Right cardiac atrium (tissue), 5 donors: Measurements from ENCODE around the gene AURKA. TPM values are rescaled to one million over a fixed set of nuclear protein-coding genes. Genes with fewer than 3 reads are reported as not detected.
A peak's percentile ranks its signal among the peaks of the same experiment; 100 is the strongest.

Experiments used
- ATAC-seq, 2 donors: fragments of 200-7000 bp; cut with Tn5 transposase; one replicate each; pipeline versions ENCODE4 v1.8.0 to v1.9.1; 2020; ENCODE audit warnings: moderate library complexity in 2 of 2, mild to moderate bottlenecking in 1 of 2
- DNase-seq, 3 donors: peaks; one replicate each; pipeline ENCODE4 v3.0.0-alpha.2; 2020
- H3K27ac ChIP-seq: one replicate; pipeline ENCODE4 v1.5.1; 2013; ENCODE audit warnings: mild to moderate bottlenecking, low read length, control low read depth, moderate library complexity
- H3K27me3 ChIP-seq: one replicate; pipeline ENCODE4 v1.6.1; 2013; ENCODE audit not compliant: control insufficient read depth, insufficient read depth
- H3K4me1 ChIP-seq: one replicate; pipeline ENCODE4 v1.6.1; 2013; ENCODE audit warnings: low read length; ENCODE audit not compliant: control insufficient read depth, insufficient read depth
- H3K4me3 ChIP-seq: one replicate; pipeline ENCODE4 v1.5.1; 2013; ENCODE audit warnings: low read length, control low read depth
- H3K9me3 ChIP-seq: one replicate; pipeline ENCODE4 v1.6.1; 2013; ENCODE audit warnings: low read length; ENCODE audit not compliant: control insufficient read depth
- WGBS: extraction: QIAGEN DNeasy Blood & Tissue Kit; methylation state at CpG from one replicate; pipeline ENCODE4 v1.1.7; 2013; 5-methylcytosine and 5-hydroxymethylcytosine counted together
- intact Hi-C, 4 donors: fragments of 100-400 bp; cut with DNase I; formaldehyde crosslinking; loops; one replicate each; pipeline versions ENCODE4 v1.11.0 to v1.14.0; 2022 to 2023
- polyA plus RNA-seq: library from polyadenylated mRNA; stranded (reverse); fragments of 200-250 nt; gene quantifications from one replicate; pipeline ENCODE4 v1.2.3, GENCODE V29; 2013
- total RNA-seq, 4 donors: library from RNA; stranded (reverse); fragmentation: NEBNext Ultra II Directional; extraction: Animal tissue kit (Norgen Biotek cat#: 25700); gene quantifications; one replicate each; pipeline ENCODE4 v1.2.1, GENCODE V29; 2021
- donor health status: healthy with polysubstance abuse.
- donor health status: DM: no; HTN: yes; CAD: no.
- donor health status: DM: no; HTN: no; CAD: no.
- donor health status: DM: no; HTN: yes; CAD: no; lungs with severe emphysema.
- donor health status: DM: yes; HTN: yes; CAD: no.

The AURKA gene
- total and polyA plus RNA-seq, 5 donors, result 4.8 to 10.8 (median 8.2) TPM

- Histone ChIP-seq H3K27me3 (no peaks in the 10 kb centered on the region), H3K4me1 (peaks cover 3% of the 10 kb centered on the region), H3K27ac (peak overlapping the region; percentile 86), H3K9me3 (no peaks in the 10 kb centered on the region), H3K4me3 (peak overlapping the region; percentile 97)
- intact Hi-C loops, result no loop called here
- peak; percentile 65 to 66 for ATAC-seq
- peak; percentile 65 to 86 (median 82) for DNase-seq
- 5% methylated on average over 51 of the region's 51 CpGs for whole genome bisulfite sequencing
Measured at GRCh38 chr20:56359212-56360132, 32.5 kb downstream of the AURKA start.

- ATAC-seq (peak; percentile 98 to 99), DNase-seq (peak; percentile 93 to 97 (median 96))
- Histone ChIP-seq H3K4me1 (peaks cover 3% of the 10 kb centered on the region), H3K4me3 (peak within 1 kb of the TSS; percentile 97), H3K27me3 (no peaks in the 10 kb centered on the region), H3K27ac (peak within 1 kb of the TSS; percentile 86), H3K9me3 (no peaks in the 10 kb centered on the region)
- 1% methylated on average over 63 of the region's 63 CpGs for WGBS
- intact Hi-C loops, result no loop called here
Measured at GRCh38 chr20:56358600-56359211, 33.3 kb downstream of the AURKA start, which contains the start of gene FAM210B. Gene FAM210B, plus strand, starts transcription at chr20:56358974. Its CDS starts 32 bp downstream, at chr20:56359006.

- Histone ChIP-seq H3K4me1 (peaks cover 3% of the 10 kb centered on the region), H3K27me3 (no peaks in the 10 kb centered on the region), H3K27ac (no peak overlapping the region), H3K9me3 (no peaks in the 10 kb centered on the region), H3K4me3 (peak overlapping the region; percentile 97)
- DNase-seq (no peak), ATAC-seq (no peak)
- 61% methylated on average over 6 of the region's 6 CpGs for WGBS
- intact Hi-C loops, result no loop called here
Measured at GRCh38 chr20:56358070-56358469, 33.9 kb downstream of the AURKA start.

GRCh38 chr20:56353356-56353755, 38.7 kb downstream of the AURKA start:
- no peak overlapping the region for H3K4me3 ChIP-seq
- no peaks in the 10 kb centered on the region for H3K27me3 ChIP-seq
- DNase-seq (no peak), ATAC-seq (no peak)
- intact Hi-C loops, result no loop called here
- no peaks in the 10 kb centered on the region for H3K4me1 ChIP-seq
- 78% methylated on average over 4 of the region's 4 CpGs for WGBS
- no peak overlapping the region for H3K27ac ChIP-seq
- H3K9me3 ChIP-seq, result no peaks in the 10 kb centered on the region

GRCh38 chr20:56352345-56353055, 39.5 kb downstream of the AURKA start:
- Histone ChIP-seq H3K4me1 (no peaks in the 10 kb centered on the region), H3K4me3 (no peak overlapping the region), H3K9me3 (no peaks in the 10 kb centered on the region), H3K27me3 (no peaks in the 10 kb centered on the region), H3K27ac (no peak overlapping the region)
- WGBS, result 70% methylated on average over 5 of the region's 5 CpGs
- intact Hi-C loops, result no loop called here
- ATAC-seq (no peak), DNase-seq (no peak)

GRCh38 chr20:56350842-56351241, 41.2 kb downstream of the AURKA start:
- intact Hi-C loops, result no loop called here

GRCh38 chr20:56348746-56349145, 43.3 kb downstream of the AURKA start:
- Histone ChIP-seq H3K27ac (no peak overlapping the region), H3K4me3 (no peak overlapping the region), H3K4me1 (no peaks in the 10 kb centered on the region), H3K9me3 (no peaks in the 10 kb centered on the region), H3K27me3 (no peaks in the 10 kb centered on the region)
- 8% methylated on average over 3 of the region's 3 CpGs for WGBS
- intact Hi-C loops, result no loop called here
- DNase-seq, result no peak
- no peak for ATAC-seq

More at GRCh38 chr20:56350842-56351241, 41.2 kb downstream of the AURKA start:
- no peaks in the 10 kb centered on the region for H3K9me3 ChIP-seq
- no peak for DNase-seq
- H3K27ac ChIP-seq, result no peak overlapping the region
- no peak for ATAC-seq
- H3K4me1 ChIP-seq, result no peaks in the 10 kb centered on the region
- 74% methylated on average over 2 of the region's 2 CpGs for WGBS
- H3K27me3 ChIP-seq, result no peaks in the 10 kb centered on the region
- no peak overlapping the region for H3K4me3 ChIP-seq

GRCh38 chr20:56348305-56348693, 43.7 kb downstream of the AURKA start:
- 8% methylated on average over 5 of the region's 5 CpGs for WGBS
- H3K9me3 ChIP-seq, result no peaks in the 10 kb centered on the region
- no peak overlapping the region for H3K27ac ChIP-seq
- ATAC-seq (peak in 1 of 2 donors; percentile 47), DNase-seq (no peak)
- intact Hi-C loops, result no loop called here
- no peaks in the 10 kb centered on the region for H3K4me1 ChIP-seq
- no peak overlapping the region for H3K4me3 ChIP-seq
- H3K27me3 ChIP-seq, result no peaks in the 10 kb centered on the region

- no peak for ATAC-seq
- intact Hi-C loops, result no loop called here
- no peak for DNase-seq
- no peak overlapping the region for H3K4me3 ChIP-seq
- H3K4me1 ChIP-seq, result no peaks in the 10 kb centered on the region
- no peaks in the 10 kb centered on the region for H3K27me3 ChIP-seq
- H3K27ac ChIP-seq, result no peak overlapping the region
- WGBS, result 54% methylated on average over 13 of the region's 13 CpGs
- no peaks in the 10 kb centered on the region for H3K9me3 ChIP-seq
Measured at GRCh38 chr20:56347628-56348304, 44.2 kb downstream of the AURKA start.

- intact Hi-C loops, result no loop called here
Measured at GRCh38 chr20:56345911-56346310, 46.1 kb downstream of the AURKA start.

More at GRCh38 chr20:56345911-56346310, 46.1 kb downstream of the AURKA start:
- no peaks in the 10 kb centered on the region for H3K9me3 ChIP-seq
- no peak overlapping the region for H3K27ac ChIP-seq
- 86% methylated on average over 8 of the region's 8 CpGs for WGBS
- no peak for DNase-seq
- no peak overlapping the region for H3K4me3 ChIP-seq
- H3K27me3 ChIP-seq, result no peaks in the 10 kb centered on the region
- no peaks in the 10 kb centered on the region for H3K4me1 ChIP-seq
- ATAC-seq, result no peak
